K562 (cell line): ENCODE measurements around the gene NUTF2.

Experiments used
- EZH2 ChIP-seq: IDR thresholded peaks from 2 replicates; pipeline ENCODE4 v1.6.1; 2012; ENCODE audit warnings: low read depth, mild to moderate bottlenecking, inconsistent platforms, low read length, borderline replicate concordance
- KLF6 ChIP-seq: fragments of 250-450 bp; sonication (Bioruptor Pico); IDR thresholded peaks from 2 replicates; pipeline ENCODE4 v1.4.0; 2020; ENCODE audit warnings: mild to moderate bottlenecking, moderate library complexity, borderline replicate concordance
- MCM5 ChIP-seq: fragments of 450-650 bp; IDR thresholded peaks from 2 replicates; pipeline ENCODE4 v1.6.1; 2016; ENCODE audit warnings: low read depth
- POLR2A ChIP-seq: fragments of 450-650 bp; conservative IDR thresholded peaks from 2 replicates; pipeline ENCODE4 v1.6.1; 2016
- RBBP5 ChIP-seq: fragments of 200-600 bp; sonication (generic); IDR thresholded peaks from 2 replicates; pipeline ENCODE4 v1.6.1; 2012; ENCODE audit warnings: borderline replicate concordance, mild to moderate bottlenecking, low read length, control low read depth, inconsistent platforms; ENCODE audit not compliant: insufficient read depth, poor library complexity, severe bottlenecking
- REST ChIP-seq, 2 experiments: fragments of 450-650 bp; formaldehyde crosslinking in 1 of 2; IDR thresholded peaks; 2 replicates each; pipeline versions ENCODE4 v1.4.0 to v1.6.1; 2014 to 2020; ENCODE audit warnings: mild to moderate bottlenecking in 2 of 2, borderline replicate concordance in 1 of 2, low read depth in 1 of 2
- SMC3 ChIP-seq: conservative IDR thresholded peaks from 2 replicates; pipeline ENCODE4 v1.6.1; 2011; ENCODE audit warnings: low read depth, low read length, improper control_type of control experiment; ENCODE audit not compliant: insufficient read depth
- ZC3H4 ChIP-seq: sonication (generic); formaldehyde crosslinking; IDR thresholded peaks from 2 replicates; pipeline ENCODE4 v1.9.0; 2021; ENCODE audit warnings: missing genetic modification reagents, borderline replicate concordance
- ZKSCAN3 ChIP-seq: fragments of 250-450 bp; sonication (Bioruptor Pico); IDR thresholded peaks from 2 replicates; pipeline ENCODE4 v1.4.0; 2020
- ZNF124 ChIP-seq: sonication (generic); formaldehyde crosslinking; IDR thresholded peaks from 2 replicates; pipeline ENCODE4 v1.8.1; 2022; ENCODE audit warnings: missing genetic modification reagents
- ZNF274 ChIP-seq: IDR thresholded peaks from 2 replicates; pipeline ENCODE4 v1.6.1; 2011; ENCODE audit warnings: low read depth, mild to moderate bottlenecking, low read length, moderate library complexity, borderline replicate concordance
- ZNF707 ChIP-seq: fragments of 250-450 bp; sonication (Bioruptor Pico); conservative IDR thresholded peaks from 2 replicates; pipeline ENCODE4 v1.8.0; 2022; ENCODE audit warnings: inconsistent platforms, mild to moderate bottlenecking, moderate library complexity
- TF ChIP-seq, protein P1 (sequence below), 3 experiments: IDR thresholded peaks in 2 of 3; conservative IDR thresholded peaks in 1 of 3; 2 replicates each; pipeline ENCODE4 v1.5.1; 2011 to 2012; ENCODE audit warnings: low read length in 3 of 3, mild to moderate bottlenecking in 3 of 3, control low read depth in 2 of 3, improper control_type of control experiment in 1 of 3, inconsistent platforms in 1 of 3, low read depth in 1 of 3, mixed read lengths in 1 of 3, moderate library complexity in 1 of 3; ENCODE audit not compliant: insufficient read depth in 2 of 3

GRCh38 chr16:67917140-67917851 lies 70.6 kb downstream of the NUTF2 start:
- no peak for TF ChIP-seq KLF6 (CRISPR knock-in tag)
- no peak for TF ChIP-seq EZH2
- TF ChIP-seq, protein P1, sequence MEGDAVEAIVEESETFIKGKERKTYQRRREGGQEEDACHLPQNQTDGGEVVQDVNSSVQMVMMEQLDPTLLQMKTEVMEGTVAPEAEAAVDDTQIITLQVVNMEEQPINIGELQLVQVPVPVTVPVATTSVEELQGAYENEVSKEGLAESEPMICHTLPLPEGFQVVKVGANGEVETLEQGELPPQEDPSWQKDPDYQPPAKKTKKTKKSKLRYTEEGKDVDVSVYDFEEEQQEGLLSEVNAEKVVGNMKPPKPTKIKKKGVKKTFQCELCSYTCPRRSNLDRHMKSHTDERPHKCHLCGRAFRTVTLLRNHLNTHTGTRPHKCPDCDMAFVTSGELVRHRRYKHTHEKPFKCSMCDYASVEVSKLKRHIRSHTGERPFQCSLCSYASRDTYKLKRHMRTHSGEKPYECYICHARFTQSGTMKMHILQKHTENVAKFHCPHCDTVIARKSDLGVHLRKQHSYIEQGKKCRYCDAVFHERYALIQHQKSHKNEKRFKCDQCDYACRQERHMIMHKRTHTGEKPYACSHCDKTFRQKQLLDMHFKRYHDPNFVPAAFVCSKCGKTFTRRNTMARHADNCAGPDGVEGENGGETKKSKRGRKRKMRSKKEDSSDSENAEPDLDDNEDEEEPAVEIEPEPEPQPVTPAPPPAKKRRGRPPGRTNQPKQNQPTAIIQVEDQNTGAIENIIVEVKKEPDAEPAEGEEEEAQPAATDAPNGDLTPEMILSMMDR (IDR thresholded peaks at IDR 0.05 in 2 of 3, conservative IDR thresholded peaks at IDR 0.05 in 1 of 3; ENCODE audit: insufficient read depth in 2 of 3, low read depth in 1 of 3, low read length in 3 of 3), result no peak
- no peak for TF ChIP-seq ZNF707 (CRISPR knock-in tag)
- TF ChIP-seq ZNF124 (CRISPR knock-in tag), result no peak
- no peak for TF ChIP-seq REST (IDR thresholded peaks at IDR 0.05; ENCODE audit: borderline replicate concordance)
- TF ChIP-seq REST (CRISPR knock-in tag; IDR thresholded peaks at IDR 0.05; ENCODE audit: low read depth), result no peak
- no peak for TF ChIP-seq MCM5
- TF ChIP-seq POLR2A, result no peak
- TF ChIP-seq ZKSCAN3 (CRISPR knock-in tag), result no peak
- TF ChIP-seq SMC3, result no peak
- no peak for TF ChIP-seq ZC3H4 (CRISPR knock-in tag)
- no peak for TF ChIP-seq ZNF274
- TF ChIP-seq RBBP5, result no peak
